ENCODE results near the gene FAM222A. TPM values are rescaled to one million over a fixed set of nuclear protein-coding genes. Genes with fewer than 3 reads are reported as not detected.

FAM222A gene
- total RNA-seq, 1 experiment from 2014 or later, result 1.6 TPM

DNA sequence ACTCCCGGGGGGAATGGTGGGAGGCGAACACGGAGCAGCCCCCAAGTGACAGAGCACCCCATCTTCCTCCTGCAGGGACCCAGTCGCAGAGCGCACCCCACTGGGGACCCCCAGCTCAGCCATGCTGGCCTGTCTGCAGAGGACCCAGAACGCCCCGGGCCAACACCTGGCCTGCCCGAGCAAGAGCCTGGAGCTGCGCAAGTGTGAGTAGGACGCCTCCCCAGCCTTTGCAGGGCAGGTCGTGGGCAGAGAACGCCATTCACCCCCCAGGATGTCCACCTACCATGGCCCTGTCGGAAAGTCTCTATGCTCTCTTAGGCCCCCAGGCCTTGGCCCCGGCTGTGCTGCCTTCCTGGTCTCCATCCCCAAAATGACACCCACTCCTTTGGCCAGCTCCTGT is 30.4 kb downstream of the FAM222A start (continued):
- TF ChIP-seq ZNF281 (CRISPR knock-in tag; IDR thresholded peaks at IDR 0.05) (no peak), FOXP1 (CRISPR knock-in tag; IDR thresholded peaks at IDR 0.05; ENCODE audit: borderline replicate concordance) (no peak), NFATC4 (CRISPR knock-in tag; IDR thresholded peaks at IDR 0.05) (no peak), NR3C1 (CRISPR knock-in tag; conservative IDR thresholded peaks at IDR 0.05; ENCODE audit: low read depth) (no peak), TCF7 (CRISPR knock-in tag; IDR thresholded peaks at IDR 0.05; ENCODE audit: low read depth) (no peak), EMX1 (CRISPR knock-in tag; IDR thresholded peaks at IDR 0.05) (no peak)
- TF ChIP-seq, protein P1, sequence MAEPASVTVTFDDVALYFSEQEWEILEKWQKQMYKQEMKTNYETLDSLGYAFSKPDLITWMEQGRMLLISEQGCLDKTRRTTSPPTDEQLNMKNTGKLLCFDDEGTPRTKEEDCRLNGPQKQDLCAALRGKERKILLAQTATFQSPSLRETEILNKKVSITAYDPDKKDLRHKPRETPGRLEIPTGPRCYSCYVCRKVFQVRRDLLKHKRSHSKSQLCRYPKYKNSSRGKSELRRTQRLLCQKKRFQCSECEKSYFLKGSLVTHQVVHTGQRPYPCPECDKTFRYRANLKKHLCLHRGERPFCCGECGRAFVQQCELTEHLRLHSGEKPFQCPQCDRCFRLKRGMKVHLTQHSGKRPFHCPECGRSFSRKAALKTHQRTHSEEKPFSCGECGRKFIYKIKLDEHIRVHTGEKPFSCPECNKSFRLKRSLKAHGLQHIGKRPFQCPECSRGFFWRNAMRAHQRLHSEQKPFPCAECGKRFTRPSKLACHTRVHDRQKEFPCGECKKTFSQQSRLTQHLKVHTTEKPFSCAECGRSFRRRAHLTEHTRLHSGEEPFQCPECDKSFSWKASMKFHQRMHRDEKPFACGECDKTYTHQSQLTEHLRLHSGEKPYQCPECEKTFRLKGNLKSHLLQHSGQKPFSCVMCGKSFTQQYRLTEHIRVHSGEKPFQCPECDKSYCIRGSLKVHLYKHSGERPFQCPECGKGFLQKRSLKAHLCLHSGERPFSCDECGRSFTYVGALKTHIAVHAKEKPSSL (CRISPR knock-in tag; conservative IDR thresholded peaks at IDR 0.05), result no peak
- TF ChIP-seq, protein P2, sequence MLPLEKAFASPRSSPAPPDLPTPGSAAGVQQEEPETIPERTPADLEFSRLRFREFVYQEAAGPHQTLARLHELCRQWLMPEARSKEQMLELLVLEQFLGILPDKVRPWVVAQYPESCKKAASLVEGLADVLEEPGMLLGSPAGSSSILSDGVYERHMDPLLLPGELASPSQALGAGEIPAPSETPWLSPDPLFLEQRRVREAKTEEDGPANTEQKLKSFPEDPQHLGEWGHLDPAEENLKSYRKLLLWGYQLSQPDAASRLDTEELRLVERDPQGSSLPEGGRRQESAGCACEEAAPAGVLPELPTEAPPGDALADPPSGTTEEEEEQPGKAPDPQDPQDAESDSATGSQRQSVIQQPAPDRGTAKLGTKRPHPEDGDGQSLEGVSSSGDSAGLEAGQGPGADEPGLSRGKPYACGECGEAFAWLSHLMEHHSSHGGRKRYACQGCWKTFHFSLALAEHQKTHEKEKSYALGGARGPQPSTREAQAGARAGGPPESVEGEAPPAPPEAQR (CRISPR knock-in tag; IDR thresholded peaks at IDR 0.05), result no peak

DNA sequence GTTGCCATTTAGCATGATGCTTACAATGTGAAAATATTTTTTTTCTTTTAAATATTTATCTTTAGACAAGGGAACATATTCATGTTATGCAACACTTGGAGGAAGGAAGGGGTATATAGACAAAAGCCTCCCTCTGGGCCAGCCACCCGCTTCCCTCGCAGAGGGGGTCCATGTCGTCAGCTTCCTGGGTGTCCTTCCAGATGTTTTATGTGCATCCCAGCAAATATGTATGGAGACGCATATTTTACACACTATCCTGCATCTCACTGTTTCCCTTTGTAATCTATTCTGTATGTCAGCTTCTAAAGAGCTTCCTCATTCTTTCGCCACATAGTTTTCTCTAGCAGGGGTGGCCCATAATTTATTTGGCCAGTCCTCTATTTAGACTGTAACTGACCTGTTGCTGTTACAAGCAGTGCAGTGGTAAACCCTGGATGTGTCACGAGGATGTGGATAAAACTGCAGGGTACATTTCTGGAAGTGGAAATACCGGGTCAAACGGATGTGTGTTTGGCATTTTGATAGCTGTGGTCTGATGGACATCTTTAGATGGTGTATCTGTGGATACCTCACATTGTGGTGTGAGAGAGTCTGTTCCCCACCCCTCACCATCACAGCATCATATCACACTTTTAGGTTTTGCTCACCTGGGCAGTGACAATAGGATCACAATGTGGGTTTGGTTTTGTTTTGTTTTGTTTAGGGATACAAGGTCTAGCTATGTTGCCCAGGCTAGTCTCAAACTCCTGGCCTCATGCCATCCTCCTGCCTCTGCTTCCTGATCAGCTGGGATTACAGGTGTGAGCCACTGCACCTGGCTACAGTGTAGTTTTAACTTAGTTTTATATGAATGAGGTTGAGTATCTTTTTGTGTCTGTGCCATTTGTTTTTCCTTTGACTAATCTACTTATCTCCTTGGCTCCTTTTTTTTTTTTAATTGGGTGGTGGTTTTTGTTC is 31.6 kb downstream of the FAM222A start:
- H3K36me3 Mint-ChIP-seq, result no peaks in the 10 kb centered on the region
- H3K27me3 Mint-ChIP-seq (ENCODE audit: low read depth), result no peaks in the 10 kb centered on the region
- H3K27ac Mint-ChIP-seq, result no peak overlapping the region
- H3K4me3 Mint-ChIP-seq, result no peak overlapping the region
- H3K9me3 Mint-ChIP-seq, result no peaks in the 10 kb centered on the region
- ChIA-PET POLR2A (no interaction called here), CTCF (interaction anchor here (1.0 to 1.3 kb wide), 2 partner anchors 9 to 19 kb away, joined by 4 read pairs; no protein-coding TSS in a partner anchor)
- ATAC-seq, result no peak
- no peaks in the 10 kb centered on the region for H3K4me1 Mint-ChIP-seq
- DNase-seq (ENCODE audit: low spot score), result no peak
- TF ChIP-seq PREB (CRISPR knock-in tag; IDR thresholded peaks at IDR 0.05; ENCODE audit: borderline replicate concordance), result no peak
- TF ChIP-seq, protein P3, sequence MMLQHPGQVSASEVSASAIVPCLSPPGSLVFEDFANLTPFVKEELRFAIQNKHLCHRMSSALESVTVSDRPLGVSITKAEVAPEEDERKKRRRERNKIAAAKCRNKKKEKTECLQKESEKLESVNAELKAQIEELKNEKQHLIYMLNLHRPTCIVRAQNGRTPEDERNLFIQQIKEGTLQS (CRISPR knock-in tag; conservative IDR thresholded peaks at IDR 0.05), result no peak

DNA sequence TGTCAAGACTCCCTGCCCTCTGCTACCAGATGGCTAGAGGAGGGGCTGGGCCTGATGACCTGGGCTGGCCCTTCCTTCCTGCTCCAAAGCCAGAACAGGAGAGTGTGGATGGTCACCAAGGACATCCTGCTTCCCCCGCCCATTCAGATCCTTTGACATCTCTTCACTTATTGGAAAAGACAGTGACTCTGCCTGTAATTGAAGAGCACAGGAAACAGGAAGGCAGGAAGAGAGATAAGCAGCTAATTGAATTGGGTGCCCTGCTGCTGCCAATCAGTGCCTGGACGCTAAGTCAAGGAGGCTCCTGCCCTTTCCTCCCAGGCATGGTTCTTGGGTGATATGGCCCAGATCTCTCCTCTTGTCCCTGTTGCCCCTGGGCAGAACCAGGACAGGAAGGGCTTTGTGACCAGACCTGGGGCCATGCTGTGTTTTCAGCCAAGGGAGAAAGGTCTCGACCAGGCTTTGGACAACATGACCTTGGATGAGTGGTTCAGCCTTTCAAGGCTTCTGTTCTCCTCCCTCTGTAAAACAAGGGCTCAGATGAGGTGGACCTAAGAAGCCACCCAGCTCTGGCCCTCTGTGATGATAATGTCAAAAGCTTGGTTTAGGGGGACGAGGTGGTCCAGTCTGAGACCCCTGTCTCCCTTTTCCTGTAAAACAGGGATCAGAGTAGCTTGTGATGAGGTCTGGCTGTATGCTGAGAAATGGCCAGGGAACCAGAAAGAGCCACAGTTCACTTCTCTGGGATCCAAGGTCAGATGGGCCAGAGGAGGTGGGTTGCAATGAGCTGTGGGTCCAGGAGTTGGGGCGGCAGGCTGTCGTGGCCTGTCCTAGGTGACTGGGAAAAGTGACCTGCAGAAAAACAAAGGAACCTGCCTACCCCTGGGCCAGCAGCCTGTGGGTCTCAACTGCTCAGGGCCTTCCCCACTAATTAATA is 38.8 kb downstream of the FAM222A start:
- peak; percentile 3 for DNase-seq (ENCODE audit: low spot score)
- Mint-ChIP-seq H3K27me3 (ENCODE audit: low read depth) (no peaks in the 10 kb centered on the region), H3K9me3 (peaks cover 22% of the 10 kb centered on the region)
- TF ChIP-seq, protein P4, sequence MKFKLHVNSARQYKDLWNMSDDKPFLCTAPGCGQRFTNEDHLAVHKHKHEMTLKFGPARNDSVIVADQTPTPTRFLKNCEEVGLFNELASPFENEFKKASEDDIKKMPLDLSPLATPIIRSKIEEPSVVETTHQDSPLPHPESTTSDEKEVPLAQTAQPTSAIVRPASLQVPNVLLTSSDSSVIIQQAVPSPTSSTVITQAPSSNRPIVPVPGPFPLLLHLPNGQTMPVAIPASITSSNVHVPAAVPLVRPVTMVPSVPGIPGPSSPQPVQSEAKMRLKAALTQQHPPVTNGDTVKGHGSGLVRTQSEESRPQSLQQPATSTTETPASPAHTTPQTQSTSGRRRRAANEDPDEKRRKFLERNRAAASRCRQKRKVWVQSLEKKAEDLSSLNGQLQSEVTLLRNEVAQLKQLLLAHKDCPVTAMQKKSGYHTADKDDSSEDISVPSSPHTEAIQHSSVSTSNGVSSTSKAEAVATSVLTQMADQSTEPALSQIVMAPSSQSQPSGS (CRISPR knock-in tag; IDR thresholded peaks at IDR 0.05; ENCODE audit: borderline replicate concordance, low read depth), result no peak
- TF ChIP-seq RELA (CRISPR knock-in tag; IDR thresholded peaks at IDR 0.05; ENCODE audit: borderline replicate concordance), result no peak
- no peak for TF ChIP-seq PRDM15 (CRISPR knock-in tag; IDR thresholded peaks at IDR 0.05)
- no peak for TF ChIP-seq SOX15 (CRISPR knock-in tag; IDR thresholded peaks at IDR 0.05)
- no peak for TF ChIP-seq ELF4 (CRISPR knock-in tag; IDR thresholded peaks at IDR 0.05; ENCODE audit: low read depth)
- no peak for TF ChIP-seq CREM (CRISPR knock-in tag; IDR thresholded peaks at IDR 0.05)

More for the DNA sequence above, 38.8 kb downstream of the FAM222A start:
- Mint-ChIP-seq H3K27ac (no peak overlapping the region), H3K4me1 (no peaks in the 10 kb centered on the region), H3K36me3 (peaks cover 9% of the 10 kb centered on the region; the same call in 1 of the 2 replicates), H3K4me3 (no peak overlapping the region)
- POLR2A ChIA-PET, result no interaction called here
- ATAC-seq, result no peak
- CTCF ChIA-PET, result interaction anchor here (0.6 to 3.2 kb wide), 3 partner anchors 12 to 237 kb away, joined by 3 to 15 read pairs (median 11); no protein-coding TSS in a partner anchor

All from WTC11 (cell line).